CD14-positive monocyte (primary cell): ENCODE results near the gene CBFB. TPM values are rescaled to one million over a fixed set of nuclear protein-coding genes. Genes with fewer than 3 reads are reported as not detected.

Experiments
- DNase-seq, 3 donors: peaks; one replicate each; pipeline ENCODE4 v3.0.0-alpha.2; 2011 to 2022
- H2AFZ ChIP-seq: 2 replicates; pipeline ENCODE4 v1.6.0; 2012; ENCODE audit warnings: mild to moderate bottlenecking, low read depth, low read length, inconsistent platforms; ENCODE audit not compliant: insufficient read depth, poor library complexity, severe bottlenecking
- H3K27ac ChIP-seq, 2 donors: 1 replicate in 1 of 2; 2 replicates in 1 of 2; pipeline ENCODE4 v1.5.1; 2012 to 2013; ENCODE audit warnings: low read length in 2 of 2, control low read depth in 1 of 2, inconsistent platforms in 1 of 2, low read depth in 1 of 2, mild to moderate bottlenecking in 1 of 2
- H3K27me3 ChIP-seq, 2 donors: one replicate each; pipeline versions ENCODE4 v1.6.0 to v1.6.1; 2011 to 2013; ENCODE audit warnings: low read length in 2 of 2; ENCODE audit not compliant: control insufficient read depth in 2 of 2, insufficient read depth in 2 of 2
- H3K36me3 ChIP-seq, 2 donors: replicated peaks in 1 of 2; 1 replicate in 1 of 2; 2 replicates in 1 of 2; pipeline versions ENCODE4 v1.5.1 to v1.6.1; 2012 to 2013; ENCODE audit warnings: low read length in 2 of 2, control low read depth in 1 of 2, inconsistent platforms in 1 of 2, mild to moderate bottlenecking in 1 of 2; ENCODE audit not compliant: insufficient read depth in 2 of 2, control insufficient read depth in 1 of 2
- H3K4me1 ChIP-seq, 2 donors: 1 replicate in 1 of 2; 2 replicates in 1 of 2; pipeline versions ENCODE4 v1.5.1 to v1.6.1; 2012 to 2013; ENCODE audit warnings: low read length in 2 of 2, control low read depth in 1 of 2, inconsistent platforms in 1 of 2, mild to moderate bottlenecking in 1 of 2, moderate library complexity in 1 of 2; ENCODE audit not compliant: insufficient read depth in 2 of 2, control insufficient read depth in 1 of 2
- H3K4me2 ChIP-seq: replicated peaks from 2 replicates; pipeline ENCODE3; 2012; ENCODE audit warnings: low read length, moderate library complexity, mild to moderate bottlenecking; ENCODE audit not compliant: poor library complexity, severe bottlenecking; ENCODE audit errors: extremely low read depth
- H3K4me3 ChIP-seq, 3 experiments: fragments of 200-600 bp in 1 of 3; sonication (generic) in 1 of 3; replicated peaks in 1 of 3; 1 replicate in 2 of 3; 2 replicates in 1 of 3; pipeline ENCODE4 v1.5.1; 2011 to 2013; ENCODE audit warnings: low read length in 3 of 3, mild to moderate bottlenecking in 3 of 3, control low read depth in 2 of 3, low read depth in 2 of 3, inconsistent platforms in 1 of 3, moderate library complexity in 1 of 3
- H3K79me2 ChIP-seq: 2 replicates; pipeline ENCODE4 v1.6.0; 2012; ENCODE audit warnings: mild to moderate bottlenecking, control low read depth, inconsistent platforms, low read length, moderate library complexity; ENCODE audit not compliant: insufficient read depth
- H3K9ac ChIP-seq: 2 replicates; pipeline ENCODE4 v1.6.0; 2017; ENCODE audit warnings: low read length, mild to moderate bottlenecking; ENCODE audit not compliant: insufficient read depth, poor library complexity, severe bottlenecking
- H3K9me3 ChIP-seq, 2 donors: replicated peaks in 1 of 2; 1 replicate in 1 of 2; 2 replicates in 1 of 2; pipeline versions ENCODE4 v1.5.1 to v1.6.1; 2012 to 2013; ENCODE audit warnings: low read length in 2 of 2, control low read depth in 1 of 2; ENCODE audit not compliant: control insufficient read depth in 1 of 2, insufficient read depth in 1 of 2
- H4K20me1 ChIP-seq: 2 replicates; pipeline ENCODE4 v1.6.0; 2012; ENCODE audit warnings: mild to moderate bottlenecking, low read length, control low read depth, moderate library complexity; ENCODE audit not compliant: insufficient read depth
- H3K27ac Mint-ChIP-seq, 7 donors: one replicate each; pipeline ENCODE4 v1.8.0; 2020; ENCODE audit warnings: mild to moderate bottlenecking in 7 of 7, mixed read lengths in 7 of 7, moderate library complexity in 6 of 7, inconsistent platforms in 2 of 7
- H3K27me3 Mint-ChIP-seq, 3 donors: one replicate each; pipeline ENCODE4 v1.8.0; 2021 to 2022; ENCODE audit warnings: low read depth in 3 of 3, mild to moderate bottlenecking in 3 of 3, mixed read lengths in 3 of 3, moderate library complexity in 3 of 3, inconsistent platforms in 1 of 3
- H3K36me3 Mint-ChIP-seq, 2 donors: one replicate each; pipeline ENCODE4 v1.8.0; 2020; ENCODE audit warnings: mixed read lengths in 2 of 2, inconsistent platforms in 1 of 2, mild to moderate bottlenecking in 1 of 2
- H3K4me1 Mint-ChIP-seq: one replicate; pipeline ENCODE4 v1.8.0; 2020; ENCODE audit warnings: mild to moderate bottlenecking, mixed read lengths
- H3K4me3 Mint-ChIP-seq, 2 donors: one replicate each; pipeline ENCODE4 v1.8.0; 2020; ENCODE audit warnings: mild to moderate bottlenecking in 2 of 2, mixed read lengths in 2 of 2, moderate library complexity in 1 of 2
- H3K9me3 Mint-ChIP-seq, 7 donors: one replicate each; pipeline ENCODE4 v1.8.0; 2020 to 2022; ENCODE audit warnings: mixed read lengths in 7 of 7, mild to moderate bottlenecking in 6 of 7, moderate library complexity in 6 of 7, inconsistent platforms in 2 of 7
- WGBS: methylation state at CpG from one replicate; pipeline ENCODE4 v1.1.5; 2013; ENCODE audit warnings: missing lambda C conversion rate; ENCODE audit not compliant: insufficient coverage; 5-methylcytosine and 5-hydroxymethylcytosine counted together
- intact Hi-C, 2 donors: fragments of 100-400 bp; cut with micrococcal nuclease; formaldehyde crosslinking; loops; one replicate each; pipeline versions ENCODE4 v1.15.0 to v1.15.1; 2023
- polyA plus RNA-seq, 3 donors: library from polyadenylated mRNA; depleted of rRNA in 1 of 3; unstranded in 2 of 3; stranded (reverse) in 1 of 3; fragments of 300-500 nt in 2 of 3; fragments of >200 nt in 1 of 3; fragmentation: Illumina TruSeq in 2 of 3; gene quantifications; 1 replicate in 2 of 3; 2 replicates in 1 of 3; pipeline ENCODE4 v1.2.3, GENCODE V29; 2012 to 2021
- TF ChIP-seq, protein P1 (sequence below): fragments of 200-600 bp; IDR thresholded peaks from one replicate; pipeline ENCODE4 v1.8.0; 2022; ENCODE audit warnings: antibody characterized with exemption, mild to moderate bottlenecking

The CBFB gene
- polyA plus RNA-seq, 3 donors = 28.3 to 45.4 (median 29.5) TPM

DNA sequence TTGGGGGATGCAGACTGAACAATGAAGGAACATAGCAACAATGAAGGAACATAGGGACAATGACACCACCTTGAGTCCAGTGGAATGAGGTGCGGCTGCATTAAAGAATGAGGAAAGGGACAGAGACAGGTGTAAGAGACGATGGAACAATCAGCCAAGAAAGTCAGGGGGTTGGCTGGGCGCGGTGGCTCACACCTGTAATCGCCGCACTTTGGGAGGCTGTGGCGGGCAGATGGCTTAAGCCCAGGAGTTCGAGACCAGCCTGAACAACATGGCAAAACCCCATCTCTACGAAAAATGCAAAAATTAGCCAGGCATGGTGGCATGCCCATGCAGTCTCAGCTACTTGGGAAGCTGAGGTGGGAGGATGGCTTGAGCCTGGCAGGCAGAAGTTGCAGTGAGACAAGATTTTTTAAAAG lies 13.6 kb upstream of the CBFB start:
- peaks cover 0 to 7% of the 10 kb centered on the region in 2 donors for H3K9me3 ChIP-seq
- no peaks in the 10 kb centered on the region for H3K79me2 ChIP-seq
- peaks cover 14 to 48% of the 10 kb centered on the region in 2 donors for H3K27me3 ChIP-seq
- H3K9me3 Mint-ChIP-seq = peaks cover 0 to 7% (median 2%) of the 10 kb centered on the region in 7 donors
- no peak for DNase-seq
- peaks cover 0 to 3% of the 10 kb centered on the region in 2 donors for H3K36me3 Mint-ChIP-seq
- 95% methylated on average over 6 of the region's 9 CpGs for WGBS
- no peak overlapping the region for H3K4me3 ChIP-seq
- TF ChIP-seq, protein P1, sequence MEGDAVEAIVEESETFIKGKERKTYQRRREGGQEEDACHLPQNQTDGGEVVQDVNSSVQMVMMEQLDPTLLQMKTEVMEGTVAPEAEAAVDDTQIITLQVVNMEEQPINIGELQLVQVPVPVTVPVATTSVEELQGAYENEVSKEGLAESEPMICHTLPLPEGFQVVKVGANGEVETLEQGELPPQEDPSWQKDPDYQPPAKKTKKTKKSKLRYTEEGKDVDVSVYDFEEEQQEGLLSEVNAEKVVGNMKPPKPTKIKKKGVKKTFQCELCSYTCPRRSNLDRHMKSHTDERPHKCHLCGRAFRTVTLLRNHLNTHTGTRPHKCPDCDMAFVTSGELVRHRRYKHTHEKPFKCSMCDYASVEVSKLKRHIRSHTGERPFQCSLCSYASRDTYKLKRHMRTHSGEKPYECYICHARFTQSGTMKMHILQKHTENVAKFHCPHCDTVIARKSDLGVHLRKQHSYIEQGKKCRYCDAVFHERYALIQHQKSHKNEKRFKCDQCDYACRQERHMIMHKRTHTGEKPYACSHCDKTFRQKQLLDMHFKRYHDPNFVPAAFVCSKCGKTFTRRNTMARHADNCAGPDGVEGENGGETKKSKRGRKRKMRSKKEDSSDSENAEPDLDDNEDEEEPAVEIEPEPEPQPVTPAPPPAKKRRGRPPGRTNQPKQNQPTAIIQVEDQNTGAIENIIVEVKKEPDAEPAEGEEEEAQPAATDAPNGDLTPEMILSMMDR = no peak
- no peak overlapping the region for H3K9ac ChIP-seq
- H2AFZ ChIP-seq = no peak overlapping the region
- H3K4me3 Mint-ChIP-seq = peak overlapping the region in 1 of 2 donors; percentile 90
- no peak overlapping the region for H3K27ac ChIP-seq
- no peak overlapping the region for H3K27ac Mint-ChIP-seq
- intact Hi-C loops = loop anchor here (5.0 kb wide), 1 partner anchor 142 kb away; the partner anchor contains the start of genes FBXL8 (in 2 of the 2) and TRADD (in 2 of the 2)
- H3K4me1 ChIP-seq = peaks cover 8 to 14% of the 10 kb centered on the region in 2 donors
- H3K36me3 ChIP-seq = no peaks in the 10 kb centered on the region
- no peaks in the 10 kb centered on the region for H4K20me1 ChIP-seq
- H3K4me2 ChIP-seq = no peak overlapping the region
- peaks cover 44 to 52% (median 50%) of the 10 kb centered on the region in 3 donors for H3K27me3 Mint-ChIP-seq
- H3K4me1 Mint-ChIP-seq = peaks cover 10% of the 10 kb centered on the region

DNA sequence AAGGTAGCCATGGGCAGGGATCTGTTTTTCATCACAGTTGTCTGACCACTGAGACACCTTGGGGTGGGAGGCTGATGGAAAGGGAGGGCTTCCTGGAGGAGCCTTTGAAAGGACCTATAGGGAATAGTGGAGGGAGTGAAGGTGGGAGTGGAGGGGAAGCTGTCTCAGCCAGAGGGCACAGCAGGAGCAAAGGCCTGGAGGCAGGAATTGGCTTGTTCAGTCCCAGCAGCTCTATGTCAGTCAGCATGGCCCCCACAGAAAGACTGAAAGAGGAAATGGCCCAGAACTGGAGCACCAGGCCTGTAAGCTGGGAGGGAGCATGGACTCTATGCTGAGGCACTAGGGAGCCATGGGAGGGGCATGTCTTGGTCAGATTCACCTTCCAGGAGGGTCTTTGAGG lies 12.8 kb upstream of the CBFB start:
- Histone ChIP-seq H3K4me2 (no peak overlapping the region), H4K20me1 (no peaks in the 10 kb centered on the region), H3K79me2 (no peaks in the 10 kb centered on the region), H3K27me3 (peaks cover 14 to 45% of the 10 kb centered on the region in 2 donors), H3K4me1 (peaks cover 8 to 14% of the 10 kb centered on the region in 2 donors), H3K9me3 (peaks cover 0 to 7% of the 10 kb centered on the region in 2 donors), H3K27ac (no peak overlapping the region), H3K4me3 (no peak overlapping the region), H3K36me3 (no peaks in the 10 kb centered on the region), H3K9ac (no peak overlapping the region), H2AFZ (no peak overlapping the region)
- Mint-ChIP-seq H3K27me3 (peaks cover 44 to 47% (median 47%) of the 10 kb centered on the region in 3 donors), H3K36me3 (peaks cover 0 to 3% of the 10 kb centered on the region in 2 donors), H3K4me1 (peaks cover 11% of the 10 kb centered on the region), H3K27ac (peak overlapping the region in 1 of 7 donors; percentile 19), H3K4me3 (peak overlapping the region in 1 of 2 donors; percentile 90), H3K9me3 (peaks cover 0 to 7% (median 2%) of the 10 kb centered on the region in 7 donors)
- intact Hi-C loops = loop anchor here (5.0 kb wide), 1 partner anchor 141 kb away; the partner anchor contains the start of genes FBXL8 (in 2 of the 2) and TRADD (in 2 of the 2)
- no peak for DNase-seq
- TF ChIP-seq, protein P1 = no peak
